HCT116 (cell line): ENCODE results near the gene CACNA1E. TPM values are rescaled to one million over a fixed set of nuclear protein-coding genes. Genes with fewer than 3 reads are reported as not detected.

Experiments used
- ATAC-seq: fragments of 200-7000 bp; cut with Tn5 transposase; 2 replicates; pipeline ENCODE4 v1.9.1; 2020; ENCODE audit warnings: mild to moderate bottlenecking, moderate library complexity
- BruUV-seq: library from RNA; stranded (reverse); fragments of 400-500 nt; replicated peaks from 2 replicates; lab custom pipeline; 2021; lab: Mats Ljungman, UMichigan
- CTCF ChIA-PET: fragments of 300-600 bp; sonication (Branson Sonifier 250); formaldehyde crosslinking; loops from one replicate; lab custom pipeline; 2021; ENCODE audit warnings: antibody characterized with exemption; lab: Charles Lee
- POLR2A ChIA-PET: fragments of 300-600, 350-600 bp; sonication (Branson Sonifier 250); formaldehyde crosslinking; loops from one replicate; lab custom pipeline; 2021; ENCODE audit warnings: antibody characterized with exemption; lab: Charles Lee
- RAD21 ChIA-PET, 2 experiments: fragments of 300-600 bp; sonication (Branson Sonifier 250); formaldehyde crosslinking; loops; one replicate each; lab custom pipeline; 2023; ENCODE audit warnings: low total read pairs in 2 of 2; ENCODE audit not compliant: uncharacterized antibody in 2 of 2, unreplicated experiment in 2 of 2, low non-redundant PET in 1 of 2; lab: Charles Lee
- DNase-seq: peaks from one replicate; pipeline ENCODE4 v3.0.0-alpha.2; 2010; ENCODE audit warnings: low read depth, low spot score
- H2AFZ ChIP-seq: fragments of 200-600 bp; shearing (Covaris generic), sonication (generic); 2 replicates; pipeline ENCODE4 v1.6.1; 2017; ENCODE audit warnings: low read depth, mixed run types, mixed read lengths, antibody characterized with exemption, low read length; ENCODE audit not compliant: poor library complexity, severe bottlenecking
- H3K27ac ChIP-seq: 2 replicates; pipeline ENCODE4 v1.5.1; 2012; ENCODE audit warnings: low read depth, low read length
- H3K27me3 ChIP-seq: fragments of 200-600 bp; sonication (generic); 2 replicates; pipeline ENCODE4 v1.6.1; 2016; ENCODE audit warnings: mixed run types, low read length, mixed read lengths; ENCODE audit not compliant: insufficient read depth
- H3K36me3 ChIP-seq, 2 experiments: fragments of 200-500 bp in 1 of 2; fragments of 200-600 bp in 1 of 2; sonication (Bioruptor generic) in 1 of 2; sonication (generic) in 1 of 2; 2 replicates each; pipeline versions ENCODE4 v1.5.1 to v1.6.1; 2014 to 2016; ENCODE audit warnings: low read length in 2 of 2, inconsistent platforms in 1 of 2, mixed read lengths in 1 of 2, mixed run types in 1 of 2; ENCODE audit not compliant: insufficient read depth in 2 of 2, control insufficient read depth in 1 of 2
- H3K4me1 ChIP-seq, 2 experiments: fragments of 200-600 bp in 1 of 2; sonication (generic) in 1 of 2; 2 replicates each; pipeline versions ENCODE4 v1.5.1 to v1.6.1; 2012 to 2017; ENCODE audit warnings: low read length in 2 of 2, inconsistent platforms in 1 of 2, mild to moderate bottlenecking in 1 of 2, mixed read lengths in 1 of 2, mixed run types in 1 of 2, moderate library complexity in 1 of 2; ENCODE audit not compliant: insufficient read depth in 2 of 2, control insufficient read depth in 1 of 2
- H3K4me2 ChIP-seq: fragments of 200-600 bp; sonication (generic); 2 replicates; pipeline ENCODE4 v1.6.1; 2017; ENCODE audit warnings: mixed run types, low read length, mixed read lengths
- H3K4me3 ChIP-seq, 2 experiments: fragments of 200-600 bp in 1 of 2; sonication (generic) in 1 of 2; replicated peaks in 1 of 2; 2 replicates each; pipeline ENCODE4 v1.5.1; 2011 to 2016; ENCODE audit warnings: low read length in 2 of 2, control low read depth in 1 of 2, low read depth in 1 of 2, mild to moderate bottlenecking in 1 of 2, mixed read lengths in 1 of 2, mixed run types in 1 of 2
- H3K79me2 ChIP-seq: fragments of 200-600 bp; sonication (generic); 2 replicates; pipeline ENCODE4 v1.6.1; 2017; ENCODE audit warnings: mild to moderate bottlenecking, mixed run types, low read length, moderate library complexity, mixed read lengths; ENCODE audit not compliant: insufficient read depth
- H3K9ac ChIP-seq: fragments of 200-600 bp; sonication (generic); 2 replicates; pipeline ENCODE4 v1.6.1; 2016; ENCODE audit warnings: low read length, mixed read lengths
- H3K9me2 ChIP-seq: fragments of 200-600 bp; sonication (generic), shearing (Covaris generic); 2 replicates; pipeline ENCODE4 v1.6.1; 2017; ENCODE audit warnings: mixed run types, mild to moderate bottlenecking, moderate library complexity; ENCODE audit not compliant: insufficient read depth
- H3K9me3 ChIP-seq, 2 experiments: fragments of 200-500 bp in 1 of 2; fragments of 200-600 bp in 1 of 2; sonication (Bioruptor generic) in 1 of 2; sonication (generic) in 1 of 2; 2 replicates each; pipeline ENCODE4 v1.6.1; 2014 to 2017; ENCODE audit warnings: low read length in 2 of 2, mixed read lengths in 2 of 2, inconsistent platforms in 1 of 2, low read depth in 1 of 2, mild to moderate bottlenecking in 1 of 2, mixed run types in 1 of 2, moderate library complexity in 1 of 2; ENCODE audit not compliant: control insufficient read depth in 1 of 2, insufficient read depth in 1 of 2
- H4K20me1 ChIP-seq: fragments of 200-600 bp; sonication (generic), shearing (Covaris generic); 2 replicates; pipeline ENCODE4 v1.6.1; 2017; ENCODE audit warnings: mixed run types, mild to moderate bottlenecking, moderate library complexity; ENCODE audit not compliant: insufficient read depth
- CBX3 ChIP-seq: IDR thresholded peaks from 2 replicates; pipeline ENCODE4 v1.6.1; 2012; ENCODE audit warnings: low read depth
- CTCF ChIP-seq, 3 experiments: fragments of 200-600 bp in 1 of 3; sonication (generic) in 1 of 3; IDR thresholded peaks in 2 of 3; conservative IDR thresholded peaks in 1 of 3; 2 replicates each; pipeline ENCODE4 v1.5.1; 2012 to 2017; ENCODE audit warnings: low read depth in 2 of 3, low read length in 2 of 3, antibody characterized with exemption in 1 of 3, borderline replicate concordance in 1 of 3, control low read depth in 1 of 3, mild to moderate bottlenecking in 1 of 3, mixed read lengths in 1 of 3, mixed run types in 1 of 3, moderate library complexity in 1 of 3; ENCODE audit not compliant: insufficient read depth in 1 of 3
- EZH2 ChIP-seq: fragments of 200-600 bp; sonication (generic); IDR thresholded peaks from 2 replicates; pipeline ENCODE4 v1.6.1; 2017; ENCODE audit warnings: antibody characterized with exemption, mixed run types
- FOSL1 ChIP-seq: IDR thresholded peaks from 2 replicates; pipeline ENCODE4 v1.6.1; 2012; ENCODE audit warnings: low read depth
- RAD21 ChIP-seq: IDR thresholded peaks from 2 replicates; pipeline ENCODE4 v1.6.1; 2012; ENCODE audit warnings: low read depth, mild to moderate bottlenecking
- SP1 ChIP-seq: IDR thresholded peaks from 2 replicates; pipeline ENCODE4 v1.6.1; 2012; ENCODE audit warnings: low read depth
- TCF7L2 ChIP-seq: IDR thresholded peaks from 2 replicates; pipeline ENCODE4 v1.7.0; 2011; ENCODE audit warnings: borderline replicate concordance, inconsistent platforms; ENCODE audit not compliant: insufficient read depth, insufficient read length; ENCODE audit errors: extremely low read depth
- intact Hi-C: fragments of 100-400 bp; cut with micrococcal nuclease; formaldehyde crosslinking; loops from 2 replicates; pipeline ENCODE4 v1.10.0; 2022
- total RNA-seq: library from RNA; stranded (reverse); gene quantifications from one replicate; pipeline ENCODE4 v1.2.1, GENCODE V29; 2021; ENCODE audit not compliant: unreplicated experiment

Gene CACNA1E
- total RNA-seq, 1 experiment from 2014 or later, result 0.02 TPM

GRCh38 chr1:181701891-181702290 is 218.6 kb downstream of the CACNA1E start:
- ChIA-PET CTCF (no interaction called here), POLR2A (no interaction called here), RAD21 (no interaction called here)
- Histone ChIP-seq H3K9me2 (no peaks in the 10 kb centered on the region), H3K36me3 (no peaks in the 10 kb centered on the region), H4K20me1 (no peaks in the 10 kb centered on the region), H3K9me3 (no peaks in the 10 kb centered on the region), H3K4me1 (no peaks in the 10 kb centered on the region), H3K4me3 (no peak overlapping the region), H3K79me2 (no peaks in the 10 kb centered on the region), H2AFZ (no peak overlapping the region), H3K9ac (no peak overlapping the region), H3K4me2 (no peak overlapping the region), H3K27me3 (peaks cover 59% of the 10 kb centered on the region), H3K27ac (no peak overlapping the region)
- BruUV-seq, result no TSS peak
- intact Hi-C loops, result no loop called here
- no peak for DNase-seq
- ATAC-seq, result no peak
- TF ChIP-seq TCF7L2 (no peak), CBX3 (no peak), EZH2 (no peak), RAD21 (no peak)

- Histone ChIP-seq H3K4me2 (no peak overlapping the region), H3K79me2 (no peaks in the 10 kb centered on the region), H3K9me2 (no peaks in the 10 kb centered on the region), H3K9me3 (no peaks in the 10 kb centered on the region), H3K4me3 (no peak overlapping the region), H3K27me3 (peaks cover 61% of the 10 kb centered on the region), H3K27ac (no peak overlapping the region), H3K9ac (no peak overlapping the region), H3K36me3 (no peaks in the 10 kb centered on the region), H2AFZ (no peak overlapping the region), H3K4me1 (no peaks in the 10 kb centered on the region), H4K20me1 (no peaks in the 10 kb centered on the region)
- no TSS peak for BruUV-seq
- RAD21 ChIA-PET, result no interaction called here
- DNase-seq (no peak), ATAC-seq (no peak)
- intact Hi-C loops, result no loop called here
- POLR2A ChIA-PET, result no interaction called here
- TF ChIP-seq CTCF (IDR thresholded peaks at IDR 0.05 in 2 of 3, conservative IDR thresholded peaks at IDR 0.05 in 1 of 3; ENCODE audit: borderline replicate concordance in 1 of 3, insufficient read depth in 1 of 3, low read depth in 2 of 3, low read length in 2 of 3) (no peak), FOSL1 (no peak), SP1 (no peak)
- CTCF ChIA-PET, result no interaction called here
These were observed 221.2 kb downstream of the CACNA1E start for GRCh38 chr1:181704546-181704945.
